A673 (cell line): ENCODE data around the gene ALKAL2. TPM values are rescaled to one million over a fixed set of nuclear protein-coding genes. Genes with fewer than 3 reads are reported as not detected.
"Not testable (repeated sequence)": the region's sequence is repeated elsewhere in the genome, so short reads cannot be mapped to it uniquely, and the experiment has no call there.

Source experiments
- BruUV-seq: library from RNA; stranded (reverse); fragments of 400-500 nt; replicated peaks from 2 replicates; lab custom pipeline; 2021; lab: Mats Ljungman, UMichigan
- CTCF ChIA-PET: fragments of 300-600 bp; sonication (Branson Sonifier 250); formaldehyde crosslinking; loops from one replicate; lab custom pipeline; 2022; ENCODE audit warnings: antibody characterized with exemption; lab: Charles Lee
- POLR2A ChIA-PET: fragments of 300-600 bp; sonication (Branson Sonifier 250); formaldehyde crosslinking; loops from one replicate; lab custom pipeline; 2022; ENCODE audit warnings: antibody characterized with exemption; ENCODE audit not compliant: low non-redundant PET; lab: Charles Lee
- DNase-seq: peaks from one replicate; pipeline ENCODE4 v3.0.0-alpha.2; 2015; ENCODE audit warnings: low spot score
- H3K27ac ChIP-seq: fragments of 200-600 bp; sonication (generic); 2 replicates; pipeline ENCODE4 v1.5.1; 2016; ENCODE audit warnings: mixed run types, low read depth, mild to moderate bottlenecking, mixed read lengths, antibody characterized with exemption, low read length; ENCODE audit not compliant: poor library complexity, severe bottlenecking
- H3K27me3 ChIP-seq: fragments of 200-600 bp; sonication (generic); replicated peaks from 2 replicates; pipeline ENCODE4 v1.6.1; 2017; ENCODE audit warnings: mixed run types, low read depth, mild to moderate bottlenecking, mixed read lengths, antibody characterized with exemption, low read length; ENCODE audit not compliant: insufficient read depth, poor library complexity
- H3K36me3 ChIP-seq: fragments of 200-600 bp; sonication (generic); 2 replicates; pipeline ENCODE4 v1.6.1; 2016; ENCODE audit warnings: mixed run types, mild to moderate bottlenecking, mixed read lengths, antibody characterized with exemption, low read length; ENCODE audit not compliant: insufficient read depth, poor library complexity, severe bottlenecking
- H3K4me1 ChIP-seq: fragments of 200-600 bp; sonication (generic); 2 replicates; pipeline ENCODE4 v1.6.1; 2017; ENCODE audit warnings: mixed run types, mild to moderate bottlenecking, mixed read lengths, antibody characterized with exemption, low read length; ENCODE audit not compliant: insufficient read depth, poor library complexity, severe bottlenecking
- H3K4me3 ChIP-seq: fragments of 200-600 bp; sonication (generic); 2 replicates; pipeline ENCODE4 v1.5.1; 2016; ENCODE audit warnings: low read depth, mixed run types, mild to moderate bottlenecking, mixed read lengths, low read length; ENCODE audit not compliant: poor library complexity, severe bottlenecking
- H3K9me3 ChIP-seq: fragments of 200-600 bp; sonication (generic); 2 replicates; pipeline ENCODE4 v1.6.1; 2016; ENCODE audit warnings: mixed run types, low read depth, mild to moderate bottlenecking, mixed read lengths, antibody characterized with exemption, low read length; ENCODE audit not compliant: poor library complexity, severe bottlenecking
- CTCF ChIP-seq: fragments of 300-800, 200-600 bp; sonication (generic); conservative IDR thresholded peaks from 2 replicates; pipeline ENCODE4 v1.5.1; 2017; ENCODE audit warnings: low read depth, mild to moderate bottlenecking, antibody characterized with exemption, low read length, moderate library complexity, mixed read lengths
- EZH2 ChIP-seq: fragments of 200-600 bp; sonication (generic); IDR thresholded peaks from 2 replicates; pipeline ENCODE4 v1.6.1; 2017; ENCODE audit warnings: borderline replicate concordance, low read depth, mild to moderate bottlenecking, mixed read lengths, antibody characterized with exemption, low read length; ENCODE audit not compliant: poor library complexity, severe bottlenecking
- intact Hi-C: fragments of 100-400 bp; cut with micrococcal nuclease; formaldehyde crosslinking; loops from one replicate; pipeline ENCODE4 v1.10.0; 2022; ENCODE audit not compliant: unreplicated experiment
- total RNA-seq: library from RNA; stranded (reverse); gene quantifications from 2 replicates; pipeline ENCODE4 v1.2.3, GENCODE V29; 2021

Gene ALKAL2
- total RNA-seq, 1 experiment from 2014 or later: not detected

GRCh38 chr2:317501-318424 is 29.9 kb upstream of the ALKAL2 start:
- H3K36me3 ChIP-seq: no peaks in the 10 kb centered on the region
- CTCF ChIA-PET: no interaction called here
- BruUV-seq: no TSS peak
- no peaks in the 10 kb centered on the region for H3K4me1 ChIP-seq
- H3K27me3 ChIP-seq: no peaks in the 10 kb centered on the region
- POLR2A ChIA-PET: no interaction called here
- intact Hi-C loops: no loop called here
- H3K27ac ChIP-seq: no peak overlapping the region
- no peaks in the 10 kb centered on the region for H3K9me3 ChIP-seq
- no peak overlapping the region for H3K4me3 ChIP-seq
- no peak for DNase-seq
- no peak for TF ChIP-seq CTCF
- TF ChIP-seq EZH2: no peak

GRCh38 chr2:316381-316780 is 28.5 kb upstream of the ALKAL2 start:
- intact Hi-C loops: no loop called here
- BruUV-seq: no TSS peak
- ChIA-PET CTCF (no interaction called here), POLR2A (no interaction called here)
- no peaks in the 10 kb centered on the region for H3K27me3 ChIP-seq
- TF ChIP-seq CTCF: no peak
- no peak for TF ChIP-seq EZH2
- H3K4me3 ChIP-seq: no peak overlapping the region
- H3K27ac ChIP-seq: no peak overlapping the region
- no peaks in the 10 kb centered on the region for H3K9me3 ChIP-seq
- H3K4me1 ChIP-seq: no peaks in the 10 kb centered on the region
- no peaks in the 10 kb centered on the region for H3K36me3 ChIP-seq
- no peak for DNase-seq

- DNase-seq, H3K27me3 ChIP-seq, BruUV-seq, H3K4me3 ChIP-seq, CTCF ChIA-PET, H3K27ac ChIP-seq, H3K36me3 ChIP-seq, intact Hi-C loops, POLR2A ChIA-PET, H3K4me1 ChIP-seq, H3K9me3 ChIP-seq: not testable (repeated sequence)
Observed at GRCh38 chr2:315925-316324, 28.0 kb upstream of the ALKAL2 start.
